Erythroblast (primary cell): ENCODE measurements around the gene NPTXR.

Experiments
- DNase-seq, 2 experiments: peaks; one replicate each; lab custom pipeline; 2025; lab: John Stamatoyannopoulos, UW
- GATA1 ChIP-seq: IDR thresholded peaks from 2 replicates; pipeline ENCODE4 v1.6.1; 2011; ENCODE audit warnings: low read depth, mild to moderate bottlenecking, control low read depth, low read length, moderate library complexity
- POLR2A ChIP-seq: IDR thresholded peaks from 2 replicates; pipeline ENCODE4 v1.6.1; 2011; ENCODE audit warnings: mild to moderate bottlenecking, low read length

Gene NPTXR

DNA sequence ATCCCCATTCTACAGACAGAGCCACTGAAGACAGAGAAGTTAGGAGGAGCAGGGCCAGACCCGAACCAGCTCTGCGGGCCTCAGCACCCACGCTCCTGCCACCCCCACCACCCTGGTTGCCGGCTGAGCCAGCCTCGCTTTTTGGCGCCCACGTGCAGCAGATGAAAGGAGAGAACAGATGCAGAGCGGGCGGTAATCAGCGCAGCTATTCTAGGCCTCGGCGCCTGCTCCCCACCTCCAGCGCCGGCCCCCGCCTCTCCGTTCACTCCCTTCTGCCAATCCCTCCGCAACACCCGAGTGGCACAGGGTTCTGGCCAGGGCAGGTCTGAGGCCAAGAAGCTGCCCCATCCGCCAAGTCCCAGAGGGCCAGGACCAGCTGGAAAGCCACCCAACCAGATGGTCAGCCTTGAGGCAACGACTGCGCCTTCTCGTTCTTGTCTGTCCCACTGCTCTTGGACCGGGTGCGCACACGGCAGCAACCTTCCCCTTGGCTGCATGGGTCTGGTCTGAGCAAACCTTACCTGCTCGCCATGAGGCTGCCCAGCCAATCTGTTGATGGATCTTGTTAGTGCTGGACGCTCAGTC, 66.6 kb downstream of the NPTXR start:
- TF ChIP-seq POLR2A = no peak
- no peak for TF ChIP-seq GATA1
- no peak for DNase-seq

DNA sequence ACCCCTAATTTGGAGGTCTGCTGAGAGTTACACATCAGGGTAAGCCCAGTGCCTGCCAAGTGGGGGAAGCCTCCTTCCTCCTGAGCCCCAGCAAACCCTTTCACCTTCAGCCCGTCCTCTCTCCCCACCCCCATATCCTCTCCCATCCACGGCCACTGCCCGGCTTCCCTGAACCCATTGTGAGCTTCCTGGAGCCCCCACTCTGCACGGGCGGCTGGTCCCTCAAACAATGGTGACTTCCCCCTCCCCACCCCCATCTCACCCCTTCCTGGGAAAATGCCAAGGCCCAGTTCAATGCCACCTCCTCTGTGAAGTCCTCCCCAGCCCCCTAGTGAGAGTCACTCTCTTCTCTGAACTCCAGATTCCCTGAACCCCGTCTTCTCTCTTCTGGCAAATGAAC, 67.7 kb downstream of the NPTXR start:
- TF ChIP-seq POLR2A = no peak
- TF ChIP-seq GATA1 = no peak

DNA sequence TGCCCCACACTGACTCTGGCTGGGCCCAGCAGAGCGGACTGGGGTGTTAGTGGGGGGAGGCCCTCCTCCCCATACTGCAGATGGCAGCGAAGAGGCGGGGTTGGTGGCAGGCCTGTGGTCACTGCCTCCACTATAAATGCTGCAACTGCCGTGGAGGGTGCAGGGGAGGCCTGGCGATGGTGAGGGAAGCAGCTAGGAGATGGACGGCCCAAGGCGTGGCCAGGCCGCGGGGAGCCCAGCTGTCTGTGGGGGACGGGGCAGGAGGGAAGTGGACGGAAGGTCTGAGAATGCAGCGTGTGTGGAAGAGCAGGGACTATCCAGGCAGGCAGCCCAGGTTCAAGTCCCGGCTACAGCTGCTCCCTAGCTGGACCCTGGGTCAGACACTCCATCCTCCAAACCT, 68.2 kb downstream of the NPTXR start:
- no peak for DNase-seq
- TF ChIP-seq GATA1 (no peak), POLR2A (no peak)

More for the DNA sequence above, 67.7 kb downstream of the NPTXR start:
- DNase-seq = no peak

DNA sequence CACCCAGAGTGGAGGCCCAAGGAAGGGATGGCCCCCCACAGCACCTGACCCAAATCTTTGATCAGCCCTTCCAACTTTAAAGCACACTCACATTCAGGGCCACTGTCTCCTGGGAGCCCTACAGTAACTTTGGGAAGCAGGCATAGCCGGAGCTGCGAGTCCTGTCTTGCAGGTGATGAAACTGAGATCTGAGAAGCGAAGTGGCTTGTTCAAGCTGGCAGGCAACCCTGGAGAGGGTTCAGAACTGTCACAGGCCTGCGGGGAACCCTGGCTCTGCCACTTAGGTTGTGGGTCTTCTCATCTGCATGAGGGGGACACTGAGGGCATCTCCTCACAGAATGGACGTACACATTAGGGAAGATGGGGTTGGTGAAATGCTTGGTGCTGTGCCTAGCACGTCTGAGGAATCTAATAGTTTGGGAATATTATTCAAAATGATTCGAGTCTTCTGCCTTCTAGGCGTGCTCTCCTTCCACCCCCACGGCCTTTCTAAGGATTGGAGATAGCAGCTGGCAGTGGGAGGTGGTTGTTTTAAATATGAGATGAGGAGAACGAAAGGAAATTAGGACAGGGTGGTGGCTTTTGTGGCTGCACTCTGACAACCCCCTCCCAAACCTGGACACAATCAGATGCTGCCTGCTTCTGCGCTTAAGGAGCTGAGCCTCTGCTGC, 69.2 kb downstream of the NPTXR start:
- TF ChIP-seq GATA1 = no peak
- no peak for TF ChIP-seq POLR2A
- no peak for DNase-seq

- no peak for TF ChIP-seq GATA1
- no peak for TF ChIP-seq POLR2A
- DNase-seq = no peak
These were observed 70.4 kb downstream of the NPTXR start for GRCh38 chr22:38773363-38773946.

DNA sequence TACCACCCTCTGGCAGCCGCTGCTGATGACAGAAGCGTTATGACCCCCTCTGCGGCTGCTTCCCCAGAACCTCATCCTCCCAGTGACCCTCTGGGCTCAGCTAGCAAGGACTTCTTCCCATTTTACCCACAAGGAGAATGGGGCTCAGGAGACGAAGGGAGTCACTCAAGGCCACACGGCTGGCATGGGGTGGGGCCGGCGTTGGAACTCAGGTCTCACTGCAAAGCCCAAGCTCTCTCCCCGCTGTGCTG, 71.3 kb downstream of the NPTXR start:
- no peak for DNase-seq
- TF ChIP-seq POLR2A = no peak
- no peak for TF ChIP-seq GATA1

- no peak for DNase-seq
- TF ChIP-seq POLR2A = no peak
- TF ChIP-seq GATA1 = no peak
These were observed 73.4 kb downstream of the NPTXR start for GRCh38 chr22:38770257-38770949.
